CD4-positive, alpha-beta T cell treated with Interleukin-21 for 1 hour (primary cell): ENCODE results near the gene TERB1.
A peak's percentile ranks its signal among the peaks of the same experiment; 100 is the strongest.

Experiments
- DNase-seq: peaks from one replicate; pipeline ENCODE4 v3.0.0-alpha.2; 2020

Gene TERB1

DNA sequence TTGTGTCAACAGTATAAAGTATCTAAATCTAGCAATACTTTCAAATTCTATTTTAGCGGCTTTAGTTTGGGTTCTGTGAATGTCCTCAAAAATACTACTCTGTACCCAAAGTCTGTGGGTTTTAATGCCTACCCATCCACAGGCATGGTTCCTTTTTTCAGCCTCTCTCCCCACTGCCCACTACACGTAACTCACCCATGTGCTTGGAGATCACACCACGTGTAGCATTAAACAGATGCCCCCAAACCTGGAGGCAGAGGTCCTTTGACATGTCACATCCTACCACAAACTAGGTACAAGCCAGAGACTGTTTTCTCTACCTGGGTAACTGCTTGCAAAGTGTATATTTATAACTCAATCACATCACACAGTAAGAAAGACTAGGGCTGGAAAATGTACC is 55.3 kb downstream of the TERB1 start:
- DNase-seq, result no peak

DNA sequence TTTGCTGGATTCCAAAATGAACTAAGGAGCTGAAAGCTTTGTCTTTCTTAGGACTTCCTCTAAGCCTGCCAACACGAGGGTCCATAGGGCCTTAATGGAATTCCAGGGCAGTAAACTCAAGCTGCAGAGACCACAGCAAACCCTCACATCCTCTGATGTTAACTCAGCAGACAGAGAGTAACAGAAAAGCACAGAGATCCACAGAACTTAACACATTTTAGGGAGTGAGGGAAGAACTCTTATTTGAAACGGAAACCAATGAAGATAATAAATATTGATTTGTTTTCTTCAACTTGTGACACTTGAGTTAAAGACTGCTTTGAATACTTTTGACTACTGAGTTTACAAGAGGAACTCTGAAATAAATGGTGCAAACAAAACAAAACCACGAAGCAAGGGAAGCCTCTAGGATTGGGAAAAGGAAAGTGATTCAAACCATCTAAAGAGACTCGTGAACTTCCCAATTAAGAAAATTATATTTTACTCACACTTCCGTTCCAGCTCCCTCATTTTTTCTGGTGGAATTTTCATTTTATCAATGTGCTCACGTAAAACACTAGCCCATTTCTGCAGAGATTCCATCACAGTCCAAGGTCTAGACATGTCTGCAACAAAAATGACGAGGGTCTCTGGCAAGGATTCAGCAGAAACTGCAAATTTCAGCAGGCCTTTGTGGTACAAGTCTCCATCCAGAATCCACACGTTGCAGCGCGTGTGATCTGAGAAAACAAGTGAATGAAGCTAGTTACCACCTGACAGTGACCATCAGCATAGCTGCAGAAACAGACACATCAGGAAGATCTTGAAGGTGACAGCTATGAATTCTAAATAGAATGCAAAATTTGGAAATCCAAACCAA is 59.2 kb downstream of the TERB1 start:
- no peak for DNase-seq

DNA sequence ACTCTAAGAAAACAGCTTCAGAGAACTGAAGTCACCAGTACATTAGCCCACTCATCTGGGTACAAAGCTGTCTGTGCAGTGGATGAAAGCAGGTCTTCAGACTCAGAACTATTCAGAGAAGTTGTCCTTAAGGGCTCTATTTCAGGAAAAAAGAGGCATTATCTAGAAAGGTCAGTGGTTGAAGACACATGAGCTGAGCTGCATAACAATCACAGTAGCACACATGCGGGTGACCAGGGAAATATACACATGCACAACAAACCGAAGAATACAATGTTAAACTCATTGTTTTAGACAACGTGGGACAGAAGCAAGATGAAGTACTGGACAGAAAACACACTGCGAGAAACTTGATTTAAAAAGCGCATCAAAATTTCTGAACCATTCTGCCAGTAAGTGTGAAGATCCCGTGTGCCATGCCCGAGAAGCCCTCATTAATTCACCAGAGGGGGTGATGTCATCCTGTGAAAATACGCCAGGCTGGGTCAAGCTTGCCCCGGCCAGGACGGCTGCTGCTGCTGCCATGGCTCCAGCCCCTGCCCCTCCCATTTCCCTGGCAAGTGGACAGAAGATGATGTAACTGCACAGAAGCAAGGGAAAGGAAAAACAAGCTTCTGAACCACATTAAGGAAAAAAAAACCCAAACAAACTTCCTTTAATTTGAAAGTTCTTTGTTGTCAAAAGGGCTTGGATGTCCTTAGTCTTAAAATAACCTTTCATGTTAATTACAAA is 60.0 kb downstream of the TERB1 start:
- no peak for DNase-seq

DNA sequence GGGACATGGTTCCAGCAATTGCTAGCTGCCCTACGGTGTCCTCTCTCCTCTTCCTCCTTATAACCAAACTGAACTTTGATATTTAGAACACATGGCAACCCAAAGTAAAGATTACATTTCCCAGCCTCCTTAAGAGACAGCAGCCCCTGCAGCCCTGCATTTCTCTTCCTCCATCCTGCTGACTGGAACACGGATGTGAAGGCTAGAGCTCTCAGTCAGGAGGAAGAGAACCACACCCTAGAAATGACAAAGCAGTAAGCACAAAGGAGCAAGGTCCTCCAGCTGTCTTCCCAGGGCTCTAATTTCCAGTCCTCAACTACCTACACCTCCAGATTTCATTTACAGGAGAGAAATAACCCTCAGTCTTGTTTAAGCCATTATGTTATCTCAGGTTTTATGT is 60.9 kb downstream of the TERB1 start:
- DNase-seq, result no peak

DNA sequence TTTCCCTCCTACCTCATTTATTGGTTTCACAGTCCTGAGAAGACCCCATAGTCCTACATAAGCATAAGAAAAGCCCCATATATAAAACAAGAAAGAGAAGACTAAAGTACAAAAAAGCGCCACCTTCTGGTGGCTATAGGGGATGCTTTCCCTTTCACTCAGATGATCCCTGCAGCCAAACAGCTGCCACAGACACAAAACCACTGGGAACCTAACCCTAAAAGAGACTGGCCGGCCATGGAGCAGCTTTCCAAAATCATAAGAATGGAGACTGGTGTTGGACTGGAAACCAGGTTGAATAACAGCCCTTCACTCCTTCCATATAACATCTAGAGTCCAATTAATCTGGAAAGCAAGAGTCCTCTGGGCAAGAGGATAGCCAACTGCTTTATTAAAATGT is 61.4 kb downstream of the TERB1 start:
- DNase-seq, result peak; percentile 46

DNA sequence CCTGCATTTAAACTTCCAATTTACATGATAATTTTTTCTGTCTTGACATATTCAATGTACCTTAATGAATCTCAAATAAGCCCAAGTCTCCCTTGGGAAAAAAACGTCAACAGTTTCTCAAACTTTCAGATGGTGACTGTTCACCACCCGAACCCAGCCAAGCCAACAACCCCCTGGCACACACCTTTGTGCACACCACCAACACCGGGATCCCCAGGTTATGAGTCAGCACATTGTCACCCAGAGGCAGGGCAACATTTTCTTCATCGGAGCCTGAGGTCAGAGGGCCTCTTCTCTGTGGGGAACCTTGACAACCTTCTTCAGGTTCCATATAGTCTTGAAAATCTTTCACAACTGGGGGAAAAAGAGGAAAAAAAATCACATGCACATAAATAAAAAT is 65.5 kb downstream of the TERB1 start:
- no peak for DNase-seq

DNA sequence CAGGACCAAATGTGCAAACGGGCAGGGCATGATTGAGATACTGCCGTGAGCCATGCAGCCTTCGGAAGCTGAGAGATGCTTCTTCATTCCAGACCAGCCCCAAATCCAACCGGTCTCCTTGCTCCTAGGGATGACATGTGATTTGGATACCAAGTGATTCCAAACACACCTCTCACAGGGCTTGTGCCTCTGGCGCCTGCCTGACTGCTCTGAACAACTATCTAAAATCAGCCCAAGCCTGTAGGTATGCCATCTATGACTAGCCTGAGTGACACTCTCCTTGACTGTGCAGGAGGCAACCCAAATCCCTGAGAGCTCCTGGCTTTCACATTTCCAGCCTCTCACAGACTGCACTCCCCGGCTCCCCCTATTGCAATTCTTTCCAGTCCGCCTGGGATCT is 70.3 kb downstream of the TERB1 start:
- DNase-seq, result no peak

DNA sequence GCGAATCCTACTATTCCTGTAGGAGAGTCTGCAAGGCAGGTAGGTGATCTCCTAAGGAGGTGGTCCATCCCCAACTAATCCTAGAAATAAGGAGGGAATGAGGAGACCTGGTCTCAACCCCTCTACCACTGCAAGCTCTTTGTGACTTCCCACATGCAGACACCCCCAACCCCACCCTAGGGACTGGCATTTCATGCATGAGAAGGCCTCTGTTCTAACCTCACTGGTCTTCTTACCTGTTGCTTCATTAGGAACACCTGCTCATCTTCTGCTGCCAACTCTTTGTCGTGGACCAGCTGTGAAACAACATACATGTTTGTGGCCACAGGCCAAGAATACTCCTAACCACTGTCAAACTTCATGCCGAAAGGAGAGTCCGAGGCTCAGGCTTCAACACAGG is 72.6 kb downstream of the TERB1 start:
- DNase-seq, result no peak

DNA sequence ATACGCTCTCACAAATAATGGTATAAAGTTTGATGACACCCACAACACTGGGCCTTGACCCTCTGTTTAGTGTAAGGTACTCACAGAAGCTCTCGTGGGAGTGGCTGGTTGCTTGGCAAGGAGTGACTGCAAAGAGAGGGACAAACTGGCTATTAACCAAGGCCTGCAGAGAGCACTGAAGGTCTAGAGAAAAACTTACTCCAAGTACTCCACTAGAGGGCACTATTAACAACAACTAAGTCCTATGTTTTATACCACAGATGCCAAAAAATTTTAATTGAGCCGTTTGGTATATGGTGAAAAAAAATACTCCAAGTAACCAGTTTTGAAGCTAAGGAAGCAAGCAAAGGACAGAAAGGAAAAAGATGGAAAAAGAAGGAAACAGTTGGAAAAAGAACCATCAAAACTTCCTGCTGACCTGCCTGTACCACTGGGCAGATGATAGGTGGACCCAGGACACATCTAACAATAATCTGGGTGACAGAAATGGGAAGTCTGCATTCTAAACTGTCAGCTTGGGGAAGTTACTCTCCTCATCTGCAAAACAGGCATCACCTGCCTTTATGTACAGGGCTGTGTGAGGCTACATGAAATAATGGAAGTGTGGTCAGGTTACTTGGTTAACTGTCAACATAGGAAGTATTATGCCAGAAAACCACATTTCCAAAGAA is 73.1 kb downstream of the TERB1 start:
- peak; percentile 59 for DNase-seq

DNA sequence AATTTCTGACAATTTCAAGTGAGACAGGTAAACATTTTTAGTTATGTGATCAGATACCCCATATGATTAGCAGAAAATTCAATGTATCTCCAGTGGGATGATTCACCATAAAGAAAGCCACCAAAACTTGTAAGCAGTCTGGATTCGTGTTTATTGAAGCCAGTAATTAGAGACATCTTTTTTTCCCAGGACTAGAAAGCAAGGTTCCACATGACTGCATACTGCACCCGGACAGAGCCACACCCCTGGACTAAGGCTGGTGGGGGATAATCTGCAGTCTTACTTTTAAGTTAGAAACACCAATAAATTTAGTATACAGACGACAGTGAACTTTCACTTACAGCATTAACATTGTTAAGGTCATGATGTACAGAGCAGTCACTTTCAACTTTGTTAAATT is 80.6 kb downstream of the TERB1 start:
- DNase-seq, result no peak

DNA sequence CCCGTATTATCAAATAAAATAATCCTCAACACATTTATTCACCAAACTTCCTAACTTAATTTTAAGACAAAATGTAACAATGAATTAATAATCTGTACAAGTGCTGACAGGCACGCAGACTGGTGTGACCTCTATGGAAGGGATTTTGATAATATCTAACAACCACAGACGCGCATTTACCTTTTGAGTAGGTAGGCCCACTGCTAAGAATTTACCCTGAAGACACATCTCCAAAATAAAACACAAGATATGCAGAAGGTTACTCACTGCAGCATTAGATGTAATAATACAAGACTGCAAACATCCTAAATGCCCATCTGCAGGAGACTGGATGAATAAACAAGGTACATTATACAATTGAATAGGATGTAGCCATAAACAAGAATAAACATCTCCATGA is 82.1 kb downstream of the TERB1 start:
- no peak for DNase-seq

DNA sequence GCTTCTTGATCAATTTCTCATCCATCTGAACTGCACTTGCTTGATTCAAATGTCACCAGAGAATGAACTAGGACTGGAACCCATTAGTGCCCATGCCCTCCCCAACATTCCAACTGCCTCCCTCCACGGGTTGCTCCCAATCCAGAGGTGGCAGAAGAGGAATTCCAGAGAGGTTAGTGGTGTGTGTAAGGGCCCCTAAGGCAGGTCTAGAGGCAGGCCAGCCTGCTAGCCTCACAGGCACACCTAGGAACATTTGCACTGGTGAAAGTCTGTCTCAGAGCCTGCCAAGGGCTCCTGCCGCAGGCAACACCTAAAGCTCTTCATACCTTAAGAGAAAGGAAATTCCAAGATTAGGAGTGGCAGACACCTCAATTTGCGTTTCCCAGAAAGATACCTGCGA is 83.6 kb downstream of the TERB1 start:
- no peak for DNase-seq

DNA sequence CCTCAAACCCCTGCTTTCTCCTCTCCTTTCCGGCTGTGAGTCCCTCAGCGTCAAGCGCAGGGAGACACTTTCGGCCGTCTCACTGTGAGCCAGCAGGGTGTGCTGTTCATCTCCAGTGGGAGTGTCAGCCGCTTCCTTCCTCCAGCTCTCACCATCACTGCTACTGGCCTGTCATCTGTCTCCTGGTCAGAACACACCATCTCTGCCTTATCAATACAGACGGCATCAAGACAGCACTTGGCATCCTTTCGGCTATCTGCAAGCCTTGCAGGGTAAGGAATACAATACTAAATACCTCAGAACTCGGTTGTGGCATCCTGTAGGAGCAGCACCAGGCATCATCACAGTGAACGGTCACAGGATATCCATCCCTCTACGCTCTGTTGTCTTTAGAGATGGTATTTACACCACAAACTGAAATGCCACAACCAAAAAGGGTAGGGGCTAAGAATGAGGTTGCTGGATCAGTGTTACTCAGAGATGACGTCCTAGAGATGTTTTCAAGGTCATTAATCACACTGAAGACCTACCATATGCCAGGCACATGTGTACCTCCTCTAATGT is 84.2 kb downstream of the TERB1 start:
- no peak for DNase-seq

DNA sequence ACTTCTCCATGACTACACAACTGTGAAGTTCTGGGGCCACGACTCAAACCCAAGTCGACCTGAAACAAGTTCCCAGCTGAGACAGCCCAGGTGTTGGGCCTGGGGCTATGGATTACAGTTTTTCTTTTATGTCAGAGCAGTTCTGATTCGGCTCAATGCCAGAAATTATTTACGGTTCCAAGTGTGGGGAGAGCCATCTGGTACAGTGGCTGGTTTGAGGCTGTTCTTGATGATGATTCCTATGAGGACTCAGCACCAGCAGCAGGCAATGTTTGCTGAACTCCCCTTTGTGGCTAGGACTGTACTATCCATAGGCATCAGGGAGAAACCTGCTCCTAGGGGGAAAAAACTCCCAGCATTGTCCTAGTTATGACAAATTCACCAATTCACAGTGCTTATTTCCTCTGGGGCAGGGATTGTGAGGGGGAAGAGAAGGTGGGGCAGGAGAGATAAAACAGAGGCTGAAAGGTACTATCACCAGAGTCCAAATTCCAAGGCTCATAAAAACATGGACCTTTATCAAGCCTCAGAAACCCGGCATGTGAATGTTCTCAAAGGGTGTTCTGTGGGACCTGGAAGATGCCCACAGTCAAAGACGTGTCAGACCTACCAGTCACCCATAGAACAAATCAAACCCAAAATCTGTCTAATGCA is 86.6 kb downstream of the TERB1 start:
- DNase-seq, result no peak

DNA sequence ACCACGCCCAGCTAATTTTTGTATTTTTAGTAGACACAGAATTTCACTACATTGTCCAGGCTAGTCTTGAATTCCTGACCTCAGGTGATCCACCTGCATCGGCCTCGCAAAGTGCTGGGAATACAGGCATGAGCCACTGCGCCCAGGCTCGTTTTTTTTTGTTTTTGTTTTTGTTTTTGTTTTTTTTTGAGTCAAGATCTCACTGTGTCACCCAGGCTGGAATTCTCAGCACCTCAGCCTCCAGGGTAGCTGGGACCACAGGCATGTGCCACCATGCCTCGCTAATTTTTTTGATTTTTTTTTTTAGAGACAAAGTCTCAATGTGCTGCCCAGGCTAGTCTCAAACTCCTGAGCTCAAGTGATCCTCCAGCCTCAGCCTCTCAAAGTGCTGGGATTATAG is 87.3 kb downstream of the TERB1 start:
- DNase-seq, result no peak

DNA sequence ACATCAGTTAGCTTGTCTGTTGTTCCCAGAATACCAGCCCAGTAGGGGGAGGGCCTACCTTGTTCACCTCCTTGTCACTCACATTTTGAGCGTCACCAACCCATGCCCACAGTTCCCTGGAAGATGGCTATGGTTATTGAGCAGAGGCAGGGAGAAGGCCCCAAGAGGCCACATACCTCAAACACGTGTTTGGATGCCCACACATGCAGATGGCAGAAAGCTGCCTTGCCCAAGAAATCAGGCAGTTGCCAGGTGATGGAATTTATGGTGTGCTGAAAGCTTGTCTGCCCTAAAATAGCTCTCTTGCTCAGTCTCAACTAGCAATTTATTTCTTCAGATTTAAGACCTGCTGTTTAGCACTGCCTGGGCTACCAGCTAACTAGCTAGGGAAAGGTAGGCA is 88.3 kb downstream of the TERB1 start:
- no peak for DNase-seq

DNA sequence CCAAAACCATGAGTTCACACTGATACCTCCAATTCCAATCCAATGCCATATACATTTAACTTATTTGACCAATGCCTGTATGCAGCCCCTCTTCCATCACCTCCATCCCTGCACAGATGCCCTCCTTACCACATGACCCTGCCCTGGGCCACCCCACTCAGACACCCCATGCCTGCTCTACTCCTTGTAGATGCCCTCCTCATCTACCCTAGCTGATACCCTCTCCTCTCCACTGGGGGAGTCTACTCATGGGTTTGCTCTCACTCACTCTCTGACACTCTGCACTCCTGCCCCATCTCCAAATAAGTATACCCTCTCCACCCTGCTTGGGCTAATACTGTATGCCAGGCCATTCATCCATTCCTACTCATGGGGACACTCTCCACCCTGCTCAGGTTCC is 88.9 kb downstream of the TERB1 start:
- no peak for DNase-seq

DNA sequence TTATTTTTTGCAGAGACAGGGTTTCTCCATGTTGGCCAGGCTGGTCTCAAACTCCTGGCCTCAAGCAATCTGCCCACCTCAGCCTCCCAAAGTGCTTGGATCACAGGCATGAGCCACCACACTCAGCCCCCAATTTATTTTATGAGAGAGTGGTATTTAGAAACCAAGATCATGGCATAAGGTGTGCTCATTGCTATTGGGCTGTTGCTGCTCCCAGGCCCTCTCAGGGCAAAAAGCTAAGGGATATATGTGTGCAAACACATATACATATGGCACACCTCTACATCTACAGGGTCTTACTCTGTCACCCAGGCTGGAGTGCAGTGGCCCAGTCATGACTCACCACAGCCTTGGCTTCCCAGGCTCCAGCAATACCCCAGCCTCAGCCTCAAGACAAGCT is 89.8 kb downstream of the TERB1 start:
- no peak for DNase-seq

DNA sequence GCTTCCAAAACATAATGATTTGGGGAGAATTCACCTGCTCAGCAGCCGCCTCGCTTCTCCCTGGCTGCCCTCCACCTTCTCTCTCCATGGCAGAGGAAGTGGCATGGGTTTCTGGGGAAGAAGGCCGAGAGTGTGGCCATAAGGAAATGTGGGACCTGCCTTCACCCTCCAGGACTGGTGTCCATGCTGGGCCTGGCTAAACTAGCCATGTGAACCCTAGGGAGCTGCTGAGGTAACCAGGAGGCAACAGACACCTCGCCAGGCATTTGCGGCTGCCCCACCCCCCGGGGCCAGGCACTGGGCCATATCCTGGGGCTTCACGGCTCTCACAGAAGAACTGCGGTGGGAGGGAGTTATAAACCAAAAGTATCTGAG is 94.9 kb downstream of the TERB1 start:
- DNase-seq, result no peak

DNA sequence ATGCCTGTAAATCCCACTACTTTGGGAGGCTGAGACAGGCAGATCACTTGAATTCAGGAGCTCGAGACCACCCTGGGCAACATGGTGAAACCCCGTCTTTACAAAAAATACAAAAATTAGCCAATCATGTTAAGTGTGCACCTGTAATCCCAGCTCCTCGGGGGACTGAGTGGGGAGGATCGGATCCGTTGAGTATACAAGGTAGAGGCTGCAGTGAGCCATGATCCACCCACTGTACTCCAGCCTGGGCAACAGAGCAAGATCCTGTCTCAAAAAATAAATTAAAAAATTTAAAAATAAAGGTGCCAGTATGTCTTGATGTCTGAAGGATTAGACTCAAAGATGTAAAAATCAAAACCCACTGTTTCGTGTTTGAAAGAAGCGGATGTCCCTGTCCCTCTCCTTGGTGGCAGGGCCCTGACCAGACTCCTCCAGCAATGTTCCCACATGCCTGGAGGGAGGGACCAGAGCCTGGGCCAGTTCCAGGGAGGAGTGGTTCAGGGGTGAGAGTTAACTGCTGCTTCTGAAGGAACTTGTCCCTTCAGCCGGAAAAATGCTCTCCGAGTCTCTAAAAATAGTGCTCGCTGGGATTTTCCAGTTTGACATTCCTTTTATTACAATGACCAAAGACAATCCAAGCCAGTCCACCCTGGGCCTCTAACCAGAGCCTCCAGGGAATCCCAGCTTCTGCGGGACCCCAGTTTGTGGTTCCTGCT is 95.4 kb downstream of the TERB1 start:
- no peak for DNase-seq
